Stimulated activated CD4-positive, alpha-beta T cell treated with anti-CD3 and anti-CD28 coated beads, Interleukin-4, amount 100 ng/mL, for 4 hours (primary cell): ENCODE data around the gene AVL9.
"Not testable (repeated sequence)": the region's sequence is repeated elsewhere in the genome, so short reads cannot be mapped to it uniquely, and the experiment has no call there.

Source experiments
- DNase-seq, 2 experiments: peaks; one replicate each; pipeline ENCODE4 v3.0.0-alpha.2; 2020

The AVL9 gene

GRCh38 chr7:32496052-32496813, 944 bp downstream of the AVL9 start:
- no peak for DNase-seq

DNA sequence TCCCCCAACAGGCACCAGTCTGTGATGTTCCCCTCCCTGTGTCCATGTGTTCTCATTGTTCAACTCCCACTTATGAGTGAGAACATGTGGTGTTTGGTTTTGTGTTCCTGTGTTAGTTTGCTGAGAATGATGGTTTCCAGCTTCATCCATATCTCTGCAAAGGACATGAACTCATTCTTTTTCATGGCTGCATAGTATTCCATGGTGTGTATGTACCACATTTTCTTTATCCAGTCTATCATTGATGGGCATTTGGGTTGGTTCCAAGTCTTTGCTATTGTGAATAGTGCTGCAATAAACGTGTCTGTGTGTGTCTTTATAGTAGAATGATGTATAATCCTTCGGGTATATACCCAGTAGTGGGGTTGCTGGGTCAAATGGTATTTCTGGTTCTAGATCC, 4.5 kb downstream of the AVL9 start:
- not testable (repeated sequence) for DNase-seq

- DNase-seq = not testable (repeated sequence)
Observed at GRCh38 chr7:32500216-32500615, 4.9 kb downstream of the AVL9 start.

- DNase-seq = no peak
Observed at GRCh38 chr7:32500922-32501341, 5.6 kb downstream of the AVL9 start.

- no peak for DNase-seq
Observed at GRCh38 chr7:32501522-32501921, 6.2 kb downstream of the AVL9 start.

DNA sequence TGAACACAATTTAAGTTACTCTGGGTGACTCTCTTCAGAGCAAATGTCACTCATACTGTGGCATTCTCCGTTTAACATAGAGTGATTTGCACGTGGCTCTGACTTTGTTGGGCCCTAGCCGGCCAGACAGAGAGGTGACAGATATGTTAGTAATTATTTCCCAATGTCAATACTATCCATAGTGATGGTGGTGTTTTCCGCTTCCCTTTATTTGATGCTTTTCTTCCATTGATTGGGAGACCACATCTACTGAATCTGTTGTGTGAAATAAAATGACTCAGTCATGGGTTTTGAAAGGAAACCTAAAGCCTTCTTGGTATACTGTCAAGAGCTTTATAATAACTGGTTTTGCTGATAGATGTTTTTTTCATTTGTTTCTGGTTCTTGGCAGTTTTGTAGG, 7.4 kb downstream of the AVL9 start:
- peak in 1 of 2 experiments; percentile 24 for DNase-seq

DNA sequence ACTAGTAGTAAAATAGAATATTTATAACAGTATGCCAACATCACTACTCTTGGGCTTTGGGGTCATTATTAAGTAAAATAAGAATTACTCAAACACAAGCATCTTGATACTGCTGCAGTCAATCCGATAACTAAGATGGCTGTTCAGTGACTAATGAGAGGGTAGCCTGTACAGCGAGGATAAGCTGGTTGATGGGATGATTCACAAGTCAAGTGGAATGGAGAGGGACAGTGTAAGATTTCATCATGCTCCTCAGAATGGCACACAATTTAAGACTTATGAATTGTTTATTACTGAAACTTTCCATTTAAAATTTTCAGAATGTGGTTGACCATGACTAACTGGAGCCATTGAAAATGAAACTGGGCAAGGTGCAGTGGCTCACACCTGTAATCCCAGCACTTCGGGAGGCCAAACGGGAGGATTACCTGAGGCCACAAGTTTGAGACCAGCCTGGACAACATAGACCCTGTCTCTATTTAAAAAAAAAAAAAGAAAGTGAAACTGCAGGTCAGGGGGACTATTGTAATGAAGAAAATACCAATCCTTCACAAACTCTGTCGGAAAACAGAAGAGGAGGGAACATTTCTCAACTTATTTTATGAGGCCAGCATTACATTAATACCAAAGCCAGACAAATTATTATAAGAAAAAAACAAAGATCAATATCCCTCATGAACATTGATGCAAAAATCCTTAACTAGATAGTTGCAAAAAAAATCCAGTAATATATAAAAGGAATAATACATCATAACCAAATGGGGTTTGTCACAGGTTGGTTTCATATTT, 11.2 kb downstream of the AVL9 start:
- peak in 1 of 2 experiments; percentile 27 for DNase-seq

GRCh38 chr7:32507414-32507813, 12.1 kb downstream of the AVL9 start:
- no peak for DNase-seq

GRCh38 chr7:32511791-32512190, 16.5 kb downstream of the AVL9 start:
- DNase-seq = no peak

- DNase-seq = no peak
Observed at GRCh38 chr7:32513210-32513609, 17.9 kb downstream of the AVL9 start.

DNA sequence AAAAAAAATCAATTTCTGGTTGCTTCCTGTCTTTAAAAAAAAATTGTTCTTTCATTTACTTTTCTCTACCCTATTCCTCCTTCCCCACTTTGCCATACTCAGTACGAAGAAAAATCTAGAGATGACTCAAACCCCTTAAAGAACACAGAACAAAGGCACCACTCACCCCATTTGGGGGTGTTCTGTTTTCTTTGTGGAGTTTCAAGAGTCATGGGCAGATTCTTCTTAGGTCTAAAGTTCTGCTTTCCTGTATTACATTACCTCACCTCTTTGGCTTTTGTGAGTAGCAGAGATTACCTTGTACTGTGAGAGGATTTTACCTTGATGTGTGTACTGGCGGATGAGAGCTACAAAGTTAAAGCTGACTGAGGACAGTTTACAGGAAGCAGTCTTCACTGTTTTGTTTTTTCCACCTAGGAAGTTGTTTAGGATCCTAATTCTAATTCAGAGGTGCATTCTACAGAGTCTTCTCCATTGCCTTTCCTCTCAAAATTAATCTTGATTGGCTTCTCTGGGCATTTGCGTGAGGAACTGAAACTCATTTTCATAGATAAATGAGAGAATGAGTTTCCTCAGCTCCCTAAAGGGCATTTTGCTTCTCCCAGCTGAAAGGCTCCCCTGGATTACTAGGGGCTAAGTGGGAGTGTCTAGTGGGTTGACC, 20.7 kb downstream of the AVL9 start:
- peak in 1 of 2 experiments; percentile 11 for DNase-seq

GRCh38 chr7:32516551-32517100, 21.3 kb downstream of the AVL9 start:
- DNase-seq = no peak

DNA sequence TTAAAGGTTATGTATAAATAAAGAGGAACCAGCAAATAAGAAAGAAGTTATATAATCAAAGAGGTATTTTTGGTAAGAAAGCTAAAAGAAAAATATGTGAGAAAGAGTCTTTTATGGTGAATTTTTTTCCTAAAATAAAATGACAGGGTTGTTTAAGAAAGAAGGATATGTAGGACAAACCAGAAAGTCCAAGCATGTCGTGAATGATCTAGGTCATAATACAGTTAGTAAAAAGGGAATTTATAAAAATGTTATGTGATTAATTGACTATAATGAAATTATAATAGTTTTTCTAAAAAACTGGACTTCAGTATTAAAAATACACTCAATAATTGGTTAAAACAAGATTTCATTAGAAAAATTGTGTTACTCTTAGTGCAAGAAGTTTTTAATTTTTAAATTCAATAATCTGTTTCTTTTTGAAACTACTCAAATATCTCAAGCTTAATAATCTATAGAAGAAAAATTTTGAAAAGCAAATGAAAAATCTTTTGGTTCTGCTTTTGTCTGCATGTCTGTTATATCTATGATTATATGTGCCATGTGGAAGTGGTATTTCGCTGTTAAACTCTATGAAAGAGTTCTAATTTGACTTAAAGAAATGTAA, 23.3 kb downstream of the AVL9 start:
- DNase-seq = no peak

DNA sequence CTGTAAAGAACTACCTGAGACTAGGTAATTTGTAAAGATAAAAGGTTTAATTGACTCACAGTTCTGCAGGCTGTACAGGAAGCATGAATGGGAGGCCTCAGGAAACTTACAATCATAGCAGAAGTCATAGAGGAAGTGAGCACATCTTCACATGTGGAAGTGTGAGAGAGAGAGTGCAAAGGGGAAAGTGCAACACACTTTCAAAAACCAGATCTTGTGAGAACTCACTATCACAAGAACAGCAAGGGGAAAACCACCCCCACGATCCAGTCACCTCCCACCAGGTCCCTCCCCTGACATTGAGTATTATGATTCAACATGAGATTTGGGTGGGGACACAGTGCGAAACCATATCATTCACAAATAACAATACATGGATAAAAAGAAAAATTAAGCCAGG, 24.5 kb downstream of the AVL9 start:
- peak; percentile 12 to 15 for DNase-seq

GRCh38 chr7:32522746-32523530, 27.6 kb downstream of the AVL9 start:
- no peak for DNase-seq

DNA sequence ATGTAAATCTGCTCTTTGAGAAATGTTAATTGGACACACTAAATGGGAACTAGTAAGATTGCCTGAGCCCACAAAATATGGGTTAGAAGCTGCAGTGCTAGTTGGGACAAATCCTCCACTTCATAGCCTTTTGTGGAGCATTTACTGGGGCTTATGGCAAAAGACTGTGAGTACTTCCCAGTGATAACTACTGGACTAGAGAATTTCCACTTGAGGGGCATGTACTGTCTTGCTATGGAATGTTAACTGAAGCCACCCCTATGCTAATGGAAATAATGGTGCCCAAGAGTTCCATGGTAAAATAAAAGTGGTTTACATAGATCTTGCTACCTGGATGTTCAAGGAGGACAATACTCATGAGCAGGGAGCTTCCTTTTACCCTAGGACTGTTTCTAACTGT, 29.3 kb downstream of the AVL9 start:
- DNase-seq = no peak

DNA sequence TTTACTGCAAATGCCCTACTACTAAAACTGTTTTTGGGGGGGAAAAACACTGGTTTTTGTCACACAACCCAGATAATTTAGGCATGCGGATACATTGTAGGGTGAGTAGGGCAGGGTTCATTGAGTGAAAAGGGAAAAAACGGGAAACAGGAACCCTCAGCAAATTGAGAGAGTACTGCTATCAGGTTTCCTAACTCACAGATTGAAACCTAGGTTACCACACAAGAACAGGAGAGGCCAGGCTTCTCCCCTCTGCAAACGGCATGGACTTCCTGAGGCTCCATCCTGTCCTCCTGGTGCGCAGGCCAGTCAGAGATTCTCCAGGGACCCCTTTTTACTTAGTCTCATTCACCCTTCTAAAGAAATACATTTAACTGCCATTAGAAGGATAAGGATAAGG, 30.6 kb downstream of the AVL9 start:
- DNase-seq = no peak

GRCh38 chr7:32531402-32531801, 36.1 kb downstream of the AVL9 start:
- DNase-seq = no peak

DNA sequence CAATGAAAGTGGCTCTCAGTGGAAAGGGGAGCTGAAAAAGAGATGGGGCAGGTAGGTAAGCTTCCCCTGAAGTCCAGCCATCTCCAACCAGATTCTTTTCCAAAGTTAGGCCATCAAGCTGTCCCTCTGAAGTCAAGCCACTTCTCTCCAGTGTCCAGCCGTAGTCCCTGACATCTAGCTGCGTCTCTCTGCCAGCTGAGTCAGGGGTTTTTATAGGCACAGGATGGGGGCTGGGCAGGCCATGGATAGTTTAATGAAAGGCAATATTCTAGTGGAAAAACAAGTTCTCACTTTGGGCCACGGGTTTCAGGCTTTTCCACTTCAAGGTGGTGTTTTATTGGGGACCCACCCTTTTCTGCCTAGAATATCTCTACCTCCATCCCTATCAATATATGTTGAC, 36.8 kb downstream of the AVL9 start:
- no peak for DNase-seq

DNA sequence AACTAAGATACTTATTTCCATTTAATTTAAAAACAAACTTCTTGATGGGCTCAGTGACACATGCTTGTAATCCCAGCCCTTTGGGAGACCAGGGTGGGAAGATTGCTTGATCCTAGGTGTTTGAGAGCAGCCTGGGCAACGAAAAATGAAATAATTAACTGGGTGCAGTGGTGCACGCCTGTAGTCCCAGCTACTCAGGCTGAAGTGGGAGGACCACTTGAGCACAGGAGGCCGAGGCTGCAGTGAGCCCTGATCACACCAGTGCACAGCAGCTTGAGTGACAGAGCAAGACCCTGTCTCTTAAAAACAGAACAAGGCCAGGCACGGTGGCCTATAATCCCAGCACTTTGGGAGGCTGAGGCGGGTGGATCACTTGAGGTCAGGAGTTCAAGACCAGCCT, 37.4 kb downstream of the AVL9 start:
- no peak for DNase-seq

GRCh38 chr7:32533276-32534029, 38.2 kb downstream of the AVL9 start:
- no peak for DNase-seq
